Measurements from ENCODE around the gene DCTN2.

DNA sequence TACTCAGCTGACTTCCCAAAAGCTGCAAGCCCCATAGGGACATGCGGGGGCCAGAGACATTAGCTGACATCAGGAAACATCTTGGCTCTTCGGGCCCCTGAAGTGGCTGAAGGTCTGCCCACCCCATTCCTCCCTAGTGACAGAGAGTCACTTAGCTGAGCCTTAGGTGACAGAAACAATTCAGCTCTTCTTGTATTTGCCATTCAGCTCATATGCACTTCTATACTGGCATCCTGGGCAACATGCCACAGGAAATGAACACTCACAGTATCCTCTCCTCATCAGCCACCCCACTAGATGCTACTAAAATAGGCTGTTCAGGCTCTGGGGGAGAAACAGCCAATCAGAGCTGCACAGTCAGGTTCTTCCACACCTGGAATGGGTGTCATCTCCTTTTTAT lies 3.4 kb downstream of the DCTN2 start:
- TF ChIP-seq, protein P1, sequence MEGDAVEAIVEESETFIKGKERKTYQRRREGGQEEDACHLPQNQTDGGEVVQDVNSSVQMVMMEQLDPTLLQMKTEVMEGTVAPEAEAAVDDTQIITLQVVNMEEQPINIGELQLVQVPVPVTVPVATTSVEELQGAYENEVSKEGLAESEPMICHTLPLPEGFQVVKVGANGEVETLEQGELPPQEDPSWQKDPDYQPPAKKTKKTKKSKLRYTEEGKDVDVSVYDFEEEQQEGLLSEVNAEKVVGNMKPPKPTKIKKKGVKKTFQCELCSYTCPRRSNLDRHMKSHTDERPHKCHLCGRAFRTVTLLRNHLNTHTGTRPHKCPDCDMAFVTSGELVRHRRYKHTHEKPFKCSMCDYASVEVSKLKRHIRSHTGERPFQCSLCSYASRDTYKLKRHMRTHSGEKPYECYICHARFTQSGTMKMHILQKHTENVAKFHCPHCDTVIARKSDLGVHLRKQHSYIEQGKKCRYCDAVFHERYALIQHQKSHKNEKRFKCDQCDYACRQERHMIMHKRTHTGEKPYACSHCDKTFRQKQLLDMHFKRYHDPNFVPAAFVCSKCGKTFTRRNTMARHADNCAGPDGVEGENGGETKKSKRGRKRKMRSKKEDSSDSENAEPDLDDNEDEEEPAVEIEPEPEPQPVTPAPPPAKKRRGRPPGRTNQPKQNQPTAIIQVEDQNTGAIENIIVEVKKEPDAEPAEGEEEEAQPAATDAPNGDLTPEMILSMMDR (conservative IDR thresholded peaks at IDR 0.05) = no peak
- no peak for TF ChIP-seq ZFX (IDR thresholded peaks at IDR 0.05)
